Measurements from ENCODE around the gene MYDGF. TPM values are rescaled to one million over a fixed set of nuclear protein-coding genes. Genes with fewer than 3 reads are reported as not detected.

MYDGF gene
- total and polyA plus RNA-seq, 12 donors, result 35.9 to 159 (median 75.5) TPM

DNA sequence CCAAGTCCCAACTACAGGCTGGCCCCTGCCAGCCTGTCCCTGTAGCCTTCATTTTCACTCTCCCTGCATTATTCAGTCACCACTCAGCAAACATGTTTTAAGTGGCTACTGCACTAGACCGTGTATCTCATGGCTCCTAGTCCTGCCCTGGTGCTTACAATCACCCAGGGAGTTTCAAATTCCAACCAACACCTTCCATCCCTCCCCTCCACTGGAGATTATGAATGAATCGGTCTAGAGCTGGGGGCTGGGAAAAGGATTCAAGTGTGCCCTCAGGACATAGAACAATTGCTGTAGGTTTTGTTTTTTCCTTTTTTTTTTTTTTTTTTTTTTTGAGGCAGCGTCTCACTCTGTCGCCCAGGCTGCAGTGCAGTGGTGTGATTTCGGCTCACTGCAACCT is 45.8 kb downstream of the MYDGF start:
- whole genome bisulfite sequencing, 4 donors, result 78 to 87% (median 80%) methylated on average over 4 to 5 of the region's 5 CpGs
- Histone ChIP-seq H3K9me3 (replicated peaks in 1 of 3) (no peaks in the 10 kb centered on the region), H3K4me1 (replicated peaks in 1 of 2) (no peaks in the 10 kb centered on the region), H3K36me3 (replicated peaks in 1 of 2) (no peaks in the 10 kb centered on the region), H3K27ac (no peak overlapping the region), H3K4me3 (no peak overlapping the region), H3K27me3 (no peaks in the 10 kb centered on the region)
- DNase-seq, result no peak
- no peak for TF ChIP-seq CTCF (IDR thresholded peaks at IDR 0.05)
- no peak for TF ChIP-seq POLR2A (IDR thresholded peaks at IDR 0.05)
- intact Hi-C loops (cut with DNase I), result no loop called here

GRCh38 chr19:4622695-4623421 is 47.3 kb downstream of the MYDGF start:
- Histone ChIP-seq H3K4me3 (no peak overlapping the region), H3K27ac (no peak overlapping the region), H3K27me3 (no peaks in the 10 kb centered on the region), H3K4me1 (replicated peaks in 1 of 2) (no peaks in the 10 kb centered on the region), H3K36me3 (replicated peaks in 1 of 2) (no peaks in the 10 kb centered on the region), H3K9me3 (replicated peaks in 1 of 3) (no peaks in the 10 kb centered on the region)
- 32 to 39% (median 38%) methylated on average over 11 to 12 of the region's 12 CpGs for WGBS, 4 donors
- no peak for DNase-seq
- intact Hi-C loops (cut with DNase I), result no loop called here
- TF ChIP-seq POLR2A (IDR thresholded peaks at IDR 0.05) (no peak), CTCF (IDR thresholded peaks at IDR 0.05) (no peak)

DNA sequence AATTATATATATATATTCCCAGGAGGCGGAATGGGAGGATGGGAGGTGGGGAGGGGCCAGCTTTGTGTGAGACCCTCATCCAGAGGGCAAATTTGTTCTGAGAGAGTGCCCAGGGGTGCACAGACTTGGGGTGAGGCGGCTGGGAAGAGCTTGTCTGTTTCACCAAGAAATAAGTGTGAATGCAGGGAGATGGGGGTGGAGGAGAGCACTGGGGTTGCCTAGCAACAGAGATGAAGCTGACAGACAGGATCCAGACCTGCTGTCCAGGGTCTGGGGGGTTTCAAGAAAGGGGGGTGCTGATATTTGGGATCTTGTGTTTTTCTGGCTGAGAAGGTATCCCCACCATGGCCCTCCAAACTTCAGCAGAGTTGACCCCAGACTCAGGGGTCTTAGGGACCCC is 49.5 kb downstream of the MYDGF start:
- 55 to 70% (median 66%) methylated on average over 2 of the region's 2 CpGs for WGBS, 4 donors

GRCh38 chr19:4619668-4620294 is 50.4 kb downstream of the MYDGF start:
- no peaks in the 10 kb centered on the region for H3K27me3 ChIP-seq
- intact Hi-C loops (cut with DNase I), result no loop called here
- H3K36me3 ChIP-seq (replicated peaks in 1 of 2), result no peaks in the 10 kb centered on the region
- no peak overlapping the region for H3K27ac ChIP-seq
- H3K4me1 ChIP-seq (replicated peaks in 1 of 2), result no peaks in the 10 kb centered on the region
- no peak overlapping the region for H3K4me3 ChIP-seq
- WGBS, 4 donors, result 63 to 81% (median 70%) methylated on average over 12 to 17 of the region's 17 CpGs
- DNase-seq, result no peak
- H3K9me3 ChIP-seq (replicated peaks in 1 of 3), result no peaks in the 10 kb centered on the region
- TF ChIP-seq POLR2A (IDR thresholded peaks at IDR 0.05), result no peak
- TF ChIP-seq CTCF (IDR thresholded peaks at IDR 0.05), result no peak

More for the DNA sequence above, 49.5 kb downstream of the MYDGF start:
- no peak for DNase-seq
- Histone ChIP-seq H3K27ac (no peak overlapping the region), H3K36me3 (replicated peaks in 1 of 2) (no peaks in the 10 kb centered on the region), H3K9me3 (replicated peaks in 1 of 3) (no peaks in the 10 kb centered on the region), H3K27me3 (no peaks in the 10 kb centered on the region), H3K4me1 (replicated peaks in 1 of 2) (no peaks in the 10 kb centered on the region), H3K4me3 (no peak overlapping the region)
- TF ChIP-seq POLR2A (IDR thresholded peaks at IDR 0.05) (no peak), CTCF (IDR thresholded peaks at IDR 0.05) (no peak)
- intact Hi-C loops (cut with DNase I), result no loop called here

All from adrenal gland (tissue), 12 donors.